Measurements from ENCODE around the gene PERP. TPM values are rescaled to one million over a fixed set of nuclear protein-coding genes. Genes with fewer than 3 reads are reported as not detected.

PERP gene
- polyA plus RNA-seq, 1 of the 3 experiments (the other 2 are of a cell fraction): 0.02 TPM

- no peaks in the 10 kb centered on the region for H4K20me1 ChIP-seq (ENCODE audit: insufficient read depth)
- H3F3A ChIP-seq (replicated peaks; ENCODE audit: insufficient read depth): no peaks in the 10 kb centered on the region
- ChIA-PET POLR2A (no interaction called here), CTCF (no interaction called here)
- 0% methylated on average over 1 of the region's 1 CpG for WGBS (ENCODE audit: low lambda C conversion rate)
- no peaks in the 10 kb centered on the region for H3K79me2 ChIP-seq (ENCODE audit: insufficient read depth)
- H3K27me3 ChIP-seq (ENCODE audit: insufficient read depth): no peaks in the 10 kb centered on the region
- no peaks in the 10 kb centered on the region for H3K9me3 ChIP-seq
- no peak overlapping the region for H2AFZ ChIP-seq (ENCODE audit: low read depth)
- H3K9ac ChIP-seq: no peak overlapping the region
- H3K4me2 ChIP-seq: no peak overlapping the region
- no peak overlapping the region for H3K4me3 ChIP-seq (ENCODE audit: low read depth in 2 of 2, low read length in 1 of 2)
- H3K27ac ChIP-seq (ENCODE audit: low read depth in 2 of 2, low read length in 1 of 2): no peak overlapping the region
- no peak for DNase-seq
- H3K36me3 ChIP-seq (replicated peaks in 1 of 2; ENCODE audit: control insufficient read depth in 1 of 2, insufficient read depth in 2 of 2, low read length in 1 of 2): no peaks in the 10 kb centered on the region
- TF ChIP-seq RFX5 (IDR thresholded peaks at IDR 0.05; ENCODE audit: low read length) (no peak), USF1 (IDR thresholded peaks at IDR 0.05; ENCODE audit: borderline replicate concordance, low read depth) (no peak), SMC3 (IDR thresholded peaks at IDR 0.05; ENCODE audit: low read depth, low read length) (no peak), SIN3A (IDR thresholded peaks at IDR 0.05; ENCODE audit: borderline replicate concordance, low read depth, low read length) (no peak), YY1 (IDR thresholded peaks at IDR 0.05; ENCODE audit: low read depth) (no peak), RAD21 (IDR thresholded peaks at IDR 0.05; ENCODE audit: low read length) (no peak), TEAD4 (IDR thresholded peaks at IDR 0.05; ENCODE audit: borderline replicate concordance, insufficient read depth) (no peak), GATA2 (CRISPR knock-in tag; IDR thresholded peaks at IDR 0.05) (no peak), EP300 (IDR thresholded peaks at IDR 0.05; ENCODE audit: borderline replicate concordance in 1 of 2, low read depth in 1 of 2, low read length in 1 of 2) (no peak), NFIC (IDR thresholded peaks at IDR 0.05; ENCODE audit: borderline replicate concordance) (no peak), RCOR1 (IDR thresholded peaks at IDR 0.05; ENCODE audit: low read length) (no peak), USF2 (IDR thresholded peaks at IDR 0.05; ENCODE audit: borderline replicate concordance, low read depth, low read length) (no peak), ELF1 (IDR thresholded peaks at IDR 0.05) (no peak), RXRA (IDR thresholded peaks at IDR 0.05; ENCODE audit: borderline replicate concordance, low read depth) (no peak), CTCF (IDR thresholded peaks at IDR 0.05) (no peak), JUND (IDR thresholded peaks at IDR 0.05) (no peak)
- H3K9me2 ChIP-seq: no peaks in the 10 kb centered on the region
- no peaks in the 10 kb centered on the region for H3K4me1 ChIP-seq (ENCODE audit: control insufficient read depth in 1 of 2, insufficient read depth in 2 of 2, low read depth in 1 of 2, low read length in 1 of 2)
These were observed 52.2 kb downstream of the PERP start for GRCh38 chr6:138054982-138055381.

GRCh38 chr6:138052783-138053182 is 54.4 kb downstream of the PERP start:
- Histone ChIP-seq H4K20me1 (ENCODE audit: insufficient read depth) (no peaks in the 10 kb centered on the region), H3K4me1 (ENCODE audit: control insufficient read depth in 1 of 2, insufficient read depth in 2 of 2, low read depth in 1 of 2, low read length in 1 of 2) (no peaks in the 10 kb centered on the region), H3K4me2 (no peak overlapping the region), H3K9me2 (no peaks in the 10 kb centered on the region), H3K9ac (no peak overlapping the region), H3F3A (replicated peaks; ENCODE audit: insufficient read depth) (no peaks in the 10 kb centered on the region), H3K9me3 (no peaks in the 10 kb centered on the region), H3K36me3 (replicated peaks in 1 of 2; ENCODE audit: control insufficient read depth in 1 of 2, insufficient read depth in 2 of 2, low read length in 1 of 2) (no peaks in the 10 kb centered on the region), H2AFZ (ENCODE audit: low read depth) (no peak overlapping the region), H3K27me3 (ENCODE audit: insufficient read depth) (no peaks in the 10 kb centered on the region), H3K27ac (ENCODE audit: low read depth in 2 of 2, low read length in 1 of 2) (no peak overlapping the region), H3K79me2 (ENCODE audit: insufficient read depth) (no peaks in the 10 kb centered on the region), H3K4me3 (ENCODE audit: low read depth in 2 of 2, low read length in 1 of 2) (no peak overlapping the region)
- 0% methylated on average over 3 of the region's 3 CpGs for WGBS (ENCODE audit: low lambda C conversion rate)
- TF ChIP-seq NRF1 (IDR thresholded peaks at IDR 0.05; ENCODE audit: low read depth, low read length) (no peak), EP300 (IDR thresholded peaks at IDR 0.05; ENCODE audit: borderline replicate concordance in 1 of 2, low read depth in 1 of 2, low read length in 1 of 2) (no peak), CTCF (IDR thresholded peaks at IDR 0.05) (no peak), MXI1 (IDR thresholded peaks at IDR 0.05; ENCODE audit: low read depth, low read length) (no peak), USF2 (IDR thresholded peaks at IDR 0.05; ENCODE audit: borderline replicate concordance, low read depth, low read length) (no peak), RCOR1 (IDR thresholded peaks at IDR 0.05; ENCODE audit: low read length) (no peak), CHD2 (IDR thresholded peaks at IDR 0.05; ENCODE audit: low read length, partially characterized antibody) (no peak), POLR2AphosphoS5 (IDR thresholded peaks at IDR 0.05; ENCODE audit: low read depth, low read length) (no peak), PBX3 (IDR thresholded peaks at IDR 0.05) (no peak), YY1 (IDR thresholded peaks at IDR 0.05; ENCODE audit: low read depth) (no peak), ELF1 (IDR thresholded peaks at IDR 0.05) (no peak), GATA2 (CRISPR knock-in tag; IDR thresholded peaks at IDR 0.05) (no peak), TEAD4 (IDR thresholded peaks at IDR 0.05; ENCODE audit: borderline replicate concordance, insufficient read depth) (no peak)
- ChIA-PET CTCF (no interaction called here), POLR2A (no interaction called here)
- DNase-seq: no peak

Data from SK-N-SH (cell line).